ENCODE measurements around the gene VAC14.

GRCh38 chr16:70721202-70721963 lies 79.6 kb downstream of the VAC14 start:
- TF ChIP-seq SAP30 (IDR thresholded peaks at IDR 0.05; ENCODE audit: insufficient read depth, insufficient replicate concordance, low read length) (no peak), USF2 (IDR thresholded peaks at IDR 0.05; ENCODE audit: low read length) (no peak), CTCF (IDR thresholded peaks at IDR 0.05; ENCODE audit: control extremely low read depth in 1 of 3, insufficient read depth in 1 of 3, low read depth in 1 of 3, low read length in 3 of 3) (no peak)
